ENCODE measurements around the gene HHAT.

The HHAT gene

DNA sequence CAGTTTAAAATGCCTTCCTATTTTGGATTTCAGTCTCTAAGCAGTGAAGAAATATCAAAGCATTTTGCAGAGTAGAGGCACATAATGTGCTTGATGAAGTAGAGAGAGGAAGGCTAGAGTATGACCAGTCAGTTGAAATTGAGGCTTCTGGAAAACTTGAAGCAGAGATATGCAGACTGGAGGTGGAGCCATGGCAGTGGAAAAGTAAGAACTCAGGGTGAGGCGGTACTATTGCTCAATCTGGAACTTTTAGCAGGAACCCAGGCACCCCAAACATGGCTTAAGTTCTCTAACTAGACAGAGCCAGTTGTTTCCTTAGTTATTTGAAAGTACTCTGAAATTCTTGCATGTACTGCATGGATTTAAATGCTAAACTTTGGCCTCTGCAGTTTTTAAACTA, 288.6 kb downstream of the HHAT start:
- no peak for DNase-seq

DNA sequence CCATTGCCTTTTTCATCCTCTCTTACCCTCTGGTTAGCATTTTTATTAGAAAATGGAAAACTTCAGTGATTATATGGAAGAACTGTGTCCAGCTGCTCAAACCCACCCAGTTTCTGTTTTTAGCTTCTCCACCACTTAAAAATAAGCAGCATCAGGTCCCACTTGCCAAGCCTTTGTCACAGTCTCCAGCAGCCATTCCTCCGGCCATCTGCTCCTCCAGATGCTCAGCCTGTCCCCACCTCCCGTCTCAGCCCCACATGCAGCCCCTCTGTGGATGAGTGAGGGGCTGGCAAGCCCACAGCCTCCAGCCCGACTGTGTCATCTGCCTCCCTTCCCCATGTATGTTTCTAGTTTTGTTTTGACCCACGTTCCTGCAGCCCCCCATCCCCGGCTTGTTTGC, 289.7 kb downstream of the HHAT start:
- no peak for DNase-seq

DNA sequence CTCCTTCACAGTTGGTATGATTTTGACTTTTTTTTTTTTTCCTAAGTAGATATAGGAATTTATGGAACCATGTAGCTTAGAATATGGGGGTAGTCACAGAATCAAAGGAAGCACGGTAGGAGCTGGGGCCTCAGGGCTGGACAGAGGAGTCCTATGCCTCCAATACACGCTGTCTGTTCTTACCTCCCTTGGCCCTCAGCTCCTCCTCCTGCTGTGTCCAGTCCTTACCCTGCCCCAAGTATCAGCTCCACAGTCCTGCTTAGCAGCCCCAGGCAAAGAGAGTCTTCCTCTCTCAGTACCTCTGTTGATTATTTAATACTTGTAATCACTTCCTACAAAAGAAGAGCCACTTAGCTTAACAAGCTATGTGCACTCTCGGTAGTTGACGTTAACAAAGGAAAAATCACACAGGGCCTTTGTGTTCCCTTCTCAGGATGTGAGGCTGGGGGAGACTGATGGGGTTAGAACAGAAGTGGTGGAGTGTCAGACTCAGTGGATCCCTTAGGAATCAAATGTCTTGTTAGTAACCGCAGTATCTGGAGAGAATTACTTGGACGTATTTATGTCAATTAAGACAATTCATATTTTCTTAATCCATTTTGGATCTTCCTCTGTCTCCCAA, 292.3 kb downstream of the HHAT start:
- no peak for DNase-seq

DNA sequence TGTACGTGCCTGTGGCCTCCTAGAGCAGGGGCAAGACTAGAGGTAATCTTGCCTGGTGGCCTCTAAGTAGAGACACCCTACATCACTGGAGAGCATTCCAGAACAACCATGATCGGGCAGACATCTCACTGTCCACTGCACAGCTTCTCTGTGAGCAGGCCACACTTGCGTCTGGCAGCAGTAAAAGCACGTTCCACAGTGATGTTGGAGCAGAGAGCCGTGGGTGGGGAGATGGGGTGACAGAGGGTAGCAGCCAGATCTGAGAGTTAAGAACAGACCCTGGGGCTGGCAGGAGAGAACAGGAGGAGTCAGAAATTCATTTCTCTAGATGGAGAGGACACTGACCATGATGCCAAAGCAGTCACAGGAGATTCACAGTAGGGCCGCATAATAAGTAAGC, 293.0 kb downstream of the HHAT start:
- no peak for DNase-seq

DNA sequence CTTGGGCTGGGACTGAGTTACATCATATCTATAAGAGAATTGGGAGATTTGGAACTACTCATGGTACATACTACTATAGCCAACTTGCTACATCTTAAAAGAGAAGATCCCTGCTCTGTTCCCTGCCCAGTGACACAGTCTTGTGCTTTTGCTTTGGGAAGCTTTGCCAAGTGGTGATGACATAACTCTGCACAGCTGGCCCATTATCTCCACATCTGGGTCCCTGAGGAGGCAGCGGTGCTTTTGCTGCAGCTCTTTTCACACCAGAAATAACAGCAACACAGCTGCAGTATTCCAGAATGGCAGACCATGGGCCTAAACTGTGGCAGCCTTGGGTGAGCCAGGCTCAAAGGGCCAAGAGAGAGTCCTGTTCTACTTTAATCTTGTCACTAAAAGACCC, 296.0 kb downstream of the HHAT start:
- no peak for DNase-seq

DNA sequence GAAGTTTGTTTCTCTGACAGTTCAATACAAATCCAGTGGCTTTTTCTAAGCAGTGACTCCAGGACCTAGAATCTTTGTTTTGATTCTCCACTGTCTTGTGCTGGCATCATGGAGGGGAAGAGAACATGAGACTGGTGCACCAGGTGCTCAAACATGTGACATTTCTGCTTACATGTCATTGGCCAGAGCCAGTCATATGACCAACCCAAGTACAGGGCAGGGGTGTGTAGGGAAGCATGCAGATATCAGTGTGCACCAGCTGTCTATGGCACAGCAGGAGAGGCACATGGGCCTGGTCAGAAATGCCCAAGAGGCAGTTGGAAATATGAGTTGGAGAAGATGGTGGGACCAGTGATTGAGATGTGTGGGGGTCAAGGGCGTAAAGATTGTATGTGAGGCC, 297.0 kb downstream of the HHAT start:
- DNase-seq = no peak

DNA sequence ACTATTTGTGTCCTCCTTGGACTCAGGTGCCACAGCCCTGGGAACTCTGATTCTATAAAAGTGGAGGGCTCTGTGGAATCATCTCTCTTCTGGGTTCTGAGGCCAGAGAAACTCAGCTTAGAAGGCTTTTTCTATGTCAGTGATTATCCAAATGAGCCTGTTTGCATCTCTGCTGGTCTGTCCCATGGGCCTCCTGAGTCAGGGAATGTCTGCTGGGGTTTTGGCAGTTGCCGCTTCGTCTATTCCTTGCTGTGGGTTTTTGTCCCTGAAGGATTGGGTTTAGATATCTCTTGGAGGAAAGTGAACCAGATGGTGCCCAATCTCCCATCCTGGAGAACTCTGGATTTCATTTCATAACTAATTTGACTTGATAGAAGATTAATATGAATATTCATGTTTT, 297.6 kb downstream of the HHAT start:
- DNase-seq = no peak

DNA sequence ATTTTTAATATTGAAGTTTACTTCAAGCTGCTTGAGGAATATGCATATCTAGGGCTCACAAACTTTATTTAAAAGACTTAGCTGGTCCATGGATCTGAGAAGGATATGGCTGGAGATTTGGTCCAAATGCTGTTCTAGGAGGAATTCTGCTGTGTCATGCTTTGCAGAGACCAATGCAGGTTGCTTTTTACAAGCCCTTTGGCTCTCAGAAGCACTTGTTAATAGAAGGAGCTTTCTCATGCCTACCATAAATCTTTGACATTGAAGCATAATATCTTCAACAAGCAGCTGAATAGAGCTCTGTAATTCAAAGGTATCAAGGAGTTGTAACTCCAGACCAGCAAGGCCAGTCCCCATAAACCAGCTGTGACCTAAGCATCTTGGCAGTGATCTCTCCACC, 299.1 kb downstream of the HHAT start:
- DNase-seq = no peak

DNA sequence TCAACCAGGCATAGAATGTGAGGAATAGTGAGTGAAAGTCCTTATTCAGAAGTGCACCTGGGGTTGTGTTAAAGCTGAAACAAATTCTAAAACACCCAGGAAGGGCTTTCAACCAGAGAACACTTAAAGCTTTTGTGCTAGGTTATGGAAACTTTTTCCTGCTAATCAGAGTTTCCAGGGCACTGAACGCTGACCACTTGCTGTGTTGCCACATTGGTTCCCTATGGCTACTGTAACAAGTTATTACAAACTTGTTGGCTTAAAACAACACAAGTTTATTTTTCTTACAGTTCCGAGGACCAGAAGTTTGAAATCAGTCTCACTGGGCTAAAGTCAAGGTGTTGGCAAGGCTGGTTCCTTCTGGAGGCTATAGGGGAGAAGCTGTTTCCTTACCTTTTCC, 300.6 kb downstream of the HHAT start:
- no peak for DNase-seq

DNA sequence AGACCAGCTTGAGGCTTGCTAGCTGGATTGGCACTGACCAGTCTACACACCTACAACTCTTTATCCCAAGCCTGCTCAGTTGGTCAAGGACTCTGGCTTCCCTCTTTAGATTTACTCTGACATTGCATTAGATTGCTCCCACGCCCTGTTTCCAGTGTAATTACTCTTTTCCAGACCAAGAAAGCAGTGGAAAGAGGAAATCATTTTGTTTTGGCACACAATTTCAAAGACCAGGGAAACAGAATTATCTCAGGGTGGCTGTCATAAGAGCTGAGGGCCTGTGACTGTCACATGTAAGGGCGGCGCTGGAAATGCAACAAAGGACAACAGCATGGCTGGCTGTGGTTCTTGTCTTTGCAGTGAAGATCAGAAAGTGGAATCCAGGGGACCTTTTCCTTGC, 302.7 kb downstream of the HHAT start:
- no peak for DNase-seq

DNA sequence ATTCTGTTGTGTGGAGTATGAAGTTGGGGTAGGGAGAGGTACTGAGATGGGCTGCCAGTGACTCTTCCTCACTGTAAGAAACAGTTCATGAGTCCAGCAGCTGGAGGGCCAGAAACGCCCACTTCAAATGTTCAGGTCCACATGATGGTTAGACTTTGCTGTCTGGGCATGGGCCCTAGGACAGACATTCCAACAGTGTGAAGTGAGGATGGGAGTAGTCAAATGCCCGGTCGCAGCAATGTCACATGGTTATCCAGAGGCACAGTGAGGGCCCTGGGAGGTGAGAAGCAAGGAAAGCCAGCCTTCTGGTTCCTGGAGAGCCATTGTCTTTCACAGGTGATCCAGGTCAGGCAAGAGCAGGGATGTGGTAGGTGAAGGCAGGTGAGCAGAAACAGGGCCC, 304.4 kb downstream of the HHAT start:
- DNase-seq = no peak

DNA sequence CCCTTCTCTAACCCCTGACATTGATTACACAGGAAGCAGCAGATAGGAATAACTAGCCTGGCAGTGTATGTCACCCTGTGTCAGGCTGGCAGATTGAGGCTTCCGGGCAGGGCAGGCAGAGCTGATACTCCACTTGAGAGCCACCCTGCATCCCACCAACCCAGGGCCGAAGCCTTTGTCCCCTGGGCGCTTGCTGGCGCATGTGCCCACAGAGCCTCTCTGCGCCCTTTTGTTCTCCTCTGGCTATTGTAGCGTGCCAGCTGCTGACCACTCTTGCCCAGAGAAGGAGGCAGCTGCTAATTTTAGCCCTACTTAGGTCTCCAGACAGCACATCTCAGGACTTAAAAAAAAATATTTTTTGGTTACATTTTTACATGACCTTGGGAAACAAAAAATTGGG, 304.9 kb downstream of the HHAT start:
- DNase-seq = no peak

DNA sequence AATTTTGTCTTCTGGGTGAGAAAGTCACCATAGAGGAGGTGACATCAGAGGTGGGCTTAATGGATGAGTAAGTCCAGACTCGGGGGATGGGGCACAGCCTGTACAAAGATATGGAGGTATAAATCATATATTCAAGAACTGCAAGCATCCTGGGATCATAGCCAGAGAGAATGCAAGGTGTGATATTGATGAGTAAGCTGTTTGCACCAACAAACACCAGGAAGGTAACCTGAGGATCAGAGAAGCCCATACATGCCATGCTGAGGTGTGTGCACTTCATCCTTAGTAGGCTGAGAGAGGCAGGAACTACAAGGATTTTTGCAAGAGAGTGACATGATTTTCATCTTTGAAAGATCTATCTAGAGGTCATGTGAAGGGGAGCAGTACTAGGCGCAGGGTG, 306.4 kb downstream of the HHAT start:
- DNase-seq = no peak

DNA sequence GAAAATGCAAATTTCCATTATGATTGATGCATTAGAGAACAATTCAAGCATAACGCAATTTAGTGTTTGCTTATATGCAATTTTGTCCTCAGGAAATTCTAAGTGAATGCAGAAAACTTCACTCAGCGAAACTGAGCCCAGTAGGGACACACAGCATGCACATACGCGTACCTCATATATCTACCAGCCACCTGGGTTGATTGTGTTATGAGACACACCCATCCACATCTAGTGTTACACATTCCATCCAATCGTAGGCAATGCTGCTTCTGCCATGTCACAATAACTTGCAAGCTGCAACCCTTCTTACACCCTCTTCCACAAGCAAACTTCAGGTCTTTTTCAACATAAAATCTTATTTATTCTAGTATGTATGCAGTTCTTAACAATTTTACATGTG, 312.9 kb downstream of the HHAT start:
- DNase-seq = no peak

DNA sequence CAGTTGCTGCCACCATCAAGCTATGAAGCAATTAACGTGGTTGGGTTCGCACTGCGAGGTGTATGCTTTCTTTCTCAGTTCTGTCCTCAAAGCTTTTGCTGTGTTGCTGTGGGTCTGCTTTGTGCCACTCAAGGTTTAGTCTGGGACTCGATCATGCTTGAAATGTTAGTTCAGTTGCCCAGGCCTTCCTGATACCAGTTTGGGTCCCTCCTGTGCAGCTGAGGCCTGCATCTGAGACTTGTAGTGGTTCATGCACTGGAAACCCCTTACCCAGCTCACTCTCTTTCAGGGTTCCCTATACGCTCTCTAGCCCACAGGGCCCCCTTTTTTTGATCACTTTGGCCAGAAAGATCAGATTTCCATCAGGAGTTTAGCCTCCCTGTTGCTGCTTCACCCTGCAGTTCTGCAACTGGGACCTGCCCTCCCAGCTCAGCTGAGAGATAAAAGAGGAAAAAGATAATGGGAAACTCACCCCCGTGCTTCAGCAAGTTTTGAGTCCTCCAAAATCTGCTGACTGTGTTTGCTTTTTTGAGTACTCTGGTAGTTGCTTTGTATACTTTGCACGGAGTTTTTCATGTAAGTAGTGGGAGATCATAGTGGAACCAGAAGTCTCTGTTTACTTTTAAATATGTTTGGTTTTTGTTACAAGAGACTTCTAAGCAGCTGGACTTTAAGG, 317.0 kb downstream of the HHAT start:
- no peak for DNase-seq

DNA sequence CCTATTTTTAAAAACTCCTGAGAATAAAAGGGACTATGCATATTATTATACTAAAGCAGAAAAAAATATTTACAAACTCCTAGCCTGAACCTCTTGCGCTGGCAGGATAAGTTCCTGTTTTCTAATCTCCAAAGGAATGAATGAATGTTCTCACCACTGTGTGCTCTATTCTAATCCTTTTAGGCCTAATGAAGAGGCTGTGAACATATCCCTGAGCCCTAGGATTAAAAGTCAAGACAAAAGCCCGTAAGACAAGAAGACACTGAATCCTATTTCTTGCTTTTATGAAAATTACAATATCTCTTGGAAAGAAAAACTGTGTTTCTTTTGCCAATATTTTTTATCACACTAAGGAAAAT, 317.5 kb downstream of the HHAT start:
- no peak for DNase-seq

DNA sequence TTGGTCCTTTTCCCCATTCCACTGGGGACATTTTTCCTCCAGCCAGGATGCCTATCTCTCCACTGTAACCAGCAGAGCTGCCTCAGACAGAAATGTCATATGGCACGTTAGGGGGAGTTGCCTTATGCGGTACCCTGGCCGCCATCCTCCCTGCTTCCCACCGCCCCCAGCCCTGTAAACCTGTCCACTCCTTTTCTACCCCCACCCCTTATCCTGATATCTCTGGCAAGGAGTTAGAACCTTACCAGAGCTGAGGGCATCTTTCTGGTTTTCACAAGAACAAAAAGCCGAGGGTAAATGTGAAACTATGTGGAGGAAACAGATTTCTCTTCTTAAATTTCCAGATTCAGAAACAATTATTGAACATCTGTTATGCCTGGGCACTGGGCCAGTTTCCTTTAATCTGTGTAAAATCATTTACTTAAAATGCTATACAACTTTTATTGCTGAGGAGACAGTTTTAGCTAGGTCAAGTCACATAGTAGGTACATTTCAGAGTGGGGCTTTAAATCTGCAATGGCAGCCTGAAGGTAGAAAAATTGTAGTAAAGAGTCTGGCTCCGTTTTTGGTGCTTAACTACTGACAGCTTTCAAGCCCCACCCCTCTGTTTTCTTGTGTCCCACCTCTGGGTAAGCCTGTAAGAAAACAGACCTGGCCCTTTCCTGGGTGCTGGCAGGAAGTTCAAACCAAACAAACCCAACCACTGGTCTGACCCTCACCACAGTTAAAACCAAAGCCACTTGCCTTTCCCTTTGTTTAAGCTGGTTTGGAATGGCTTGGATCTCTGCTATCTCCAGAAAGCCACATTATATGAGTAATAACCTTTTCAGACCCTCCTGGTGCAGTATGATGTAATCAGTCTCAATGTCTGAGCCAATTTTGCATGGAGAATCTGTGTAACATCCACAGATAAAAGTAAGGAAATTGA, 319.0 kb downstream of the HHAT start:
- no peak for DNase-seq

DNA sequence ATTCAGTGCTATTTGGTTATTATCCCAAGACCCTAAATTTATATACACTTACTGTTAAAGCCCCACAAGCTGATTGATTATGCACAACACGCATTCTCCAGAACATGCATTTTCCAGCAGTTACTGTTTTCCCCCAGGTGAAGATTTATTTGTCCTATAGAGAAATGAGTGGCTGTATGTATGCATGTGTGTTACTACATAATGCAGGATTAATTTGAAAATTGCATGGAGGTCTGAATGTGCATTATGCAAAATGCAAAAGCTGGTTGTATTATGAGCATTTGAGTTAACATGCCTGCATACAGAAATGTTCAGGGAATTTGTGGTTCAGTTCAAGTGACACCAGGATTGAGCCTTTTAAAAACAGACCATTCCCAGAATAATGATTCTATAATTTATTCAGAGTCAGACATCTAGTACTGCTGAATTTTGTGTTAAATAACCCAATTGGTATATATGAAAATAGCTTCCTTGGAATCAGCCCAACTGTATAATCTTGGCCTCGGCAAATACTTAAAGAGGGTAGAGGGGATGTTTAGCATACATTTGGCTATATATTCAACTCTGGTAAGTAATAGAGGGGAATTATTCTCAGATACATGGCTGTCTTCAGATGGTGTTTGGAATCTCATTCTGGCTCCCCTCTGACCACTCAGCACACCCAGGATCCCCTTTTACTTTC, 320.0 kb downstream of the HHAT start:
- DNase-seq = no peak

DNA sequence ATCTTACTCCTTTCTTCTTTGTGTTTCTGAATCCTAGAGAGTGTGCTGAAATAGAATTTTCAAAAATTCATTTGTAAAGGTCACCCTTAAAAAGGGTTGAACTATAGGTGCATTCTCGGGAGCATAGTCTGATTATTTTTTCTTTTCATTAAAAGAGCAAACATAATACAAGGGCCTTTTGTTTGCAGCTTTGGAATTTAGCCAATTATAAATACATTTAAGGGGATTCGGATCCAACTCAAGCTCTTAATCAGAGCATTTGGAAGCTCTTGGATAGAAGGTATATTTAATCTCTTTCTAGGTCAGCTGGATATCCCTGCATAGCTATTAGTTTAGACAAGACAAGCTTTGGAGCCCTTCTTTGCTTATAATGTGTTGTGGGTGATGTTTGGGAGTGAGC, 321.7 kb downstream of the HHAT start:
- DNase-seq = no peak

DNA sequence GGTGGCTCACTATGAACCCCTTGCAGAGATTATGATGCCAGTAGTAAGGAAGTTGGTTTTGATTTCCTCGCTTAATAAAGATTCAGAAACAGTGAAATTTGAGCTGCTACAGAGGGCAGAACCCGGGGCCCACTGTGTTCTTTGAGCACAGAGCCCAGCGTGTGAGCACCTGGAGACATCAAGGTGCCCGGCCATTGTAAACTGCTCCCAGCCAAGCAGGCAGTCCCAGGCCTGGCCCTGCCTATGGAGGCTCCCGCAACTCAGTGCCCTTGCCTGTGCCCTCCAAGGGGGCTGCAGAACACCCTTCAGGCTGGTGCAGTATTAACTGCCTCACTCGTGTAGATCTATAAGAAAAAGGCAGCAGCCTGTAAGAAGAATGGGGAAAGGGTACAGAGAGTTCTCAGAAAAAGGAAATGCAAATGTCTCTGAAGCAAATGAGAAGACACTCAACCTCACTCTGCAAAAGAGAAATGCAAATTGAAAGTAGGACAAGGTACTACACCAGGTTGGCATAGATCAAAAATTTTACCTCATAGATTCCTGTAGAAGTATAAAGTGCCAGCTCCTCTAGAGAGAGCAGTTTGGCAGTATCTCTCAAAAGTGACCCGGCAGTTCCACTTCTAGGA, 323.7 kb downstream of the HHAT start:
- no peak for DNase-seq

DNA sequence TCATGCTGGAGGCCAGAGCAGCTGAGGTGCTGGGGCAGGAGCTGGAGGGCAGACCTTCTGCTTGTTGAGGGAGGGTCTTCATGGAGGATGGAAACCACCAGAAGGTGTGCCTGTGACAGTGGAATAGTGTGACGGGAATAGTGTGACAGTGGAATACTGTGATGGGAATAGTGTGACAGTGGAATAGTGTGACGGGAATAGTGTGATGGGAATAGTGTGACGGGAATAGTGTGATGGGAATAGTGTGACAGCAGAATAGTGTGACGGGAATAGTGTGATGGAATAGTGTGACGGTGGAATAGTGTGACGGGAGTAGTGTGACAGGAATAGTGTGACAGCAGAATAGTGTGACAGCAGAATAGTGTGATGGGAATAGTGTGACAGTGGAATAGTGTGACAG, 325.1 kb downstream of the HHAT start:
- no peak for DNase-seq

DNA sequence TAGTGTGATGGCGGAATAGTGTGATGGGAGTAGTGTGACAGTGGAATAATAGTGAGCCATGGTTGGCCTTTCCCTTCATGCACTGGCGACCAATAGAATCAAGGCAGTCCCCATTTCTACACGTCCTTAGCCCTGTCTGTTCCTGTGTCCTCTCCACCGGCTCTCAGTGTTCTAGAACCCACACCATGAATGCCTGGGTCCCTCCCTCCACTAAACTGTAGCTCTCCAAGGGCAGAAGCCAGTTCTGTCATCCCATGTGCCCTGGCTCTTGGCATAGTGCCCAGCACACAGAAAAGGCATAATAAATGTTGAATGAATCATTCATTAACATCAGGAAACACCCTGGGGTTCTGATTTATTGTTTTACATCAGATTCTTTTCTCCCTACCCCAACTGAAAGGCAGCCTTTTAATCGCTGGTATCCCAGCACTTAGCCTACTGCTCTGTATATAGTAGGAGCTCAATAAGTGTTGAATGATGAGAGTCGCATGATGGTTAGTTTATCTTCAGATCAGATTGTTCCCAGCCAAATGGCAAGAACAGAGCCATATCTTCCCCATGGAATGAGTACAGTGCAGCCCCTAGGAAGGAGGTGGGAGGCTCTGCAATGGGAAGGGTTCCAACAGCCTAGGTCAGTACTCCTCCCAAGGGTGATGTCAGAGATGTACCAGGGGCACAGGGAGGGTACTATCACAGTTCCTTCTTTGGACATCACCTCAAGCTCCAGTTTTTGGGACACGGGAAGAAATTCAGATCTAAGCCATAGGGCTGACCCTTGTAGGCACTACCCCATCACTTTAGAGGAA, 325.7 kb downstream of the HHAT start:
- DNase-seq = no peak
